H9 (cell line): ENCODE measurements around the gene PPIP5K1. TPM values are rescaled to one million over a fixed set of nuclear protein-coding genes. Genes with fewer than 3 reads are reported as not detected.

Experiments used
- DNase-seq: peaks from one replicate; pipeline ENCODE4 v3.0.0-alpha.2; 2017
- H2AFZ ChIP-seq: one replicate; pipeline ENCODE4 v1.6.1; 2013; ENCODE audit warnings: mild to moderate bottlenecking, low read length, control low read depth, moderate library complexity
- H2AK5ac ChIP-seq: 2 replicates; pipeline ENCODE4 v1.6.1; 2013; ENCODE audit warnings: low read length, control low read depth, mixed read lengths; ENCODE audit not compliant: insufficient read length
- H2BK120ac ChIP-seq: one replicate; pipeline ENCODE4 v1.6.1; 2013; ENCODE audit warnings: low read depth, mild to moderate bottlenecking, low read length, control low read depth, inconsistent platforms; ENCODE audit not compliant: poor library complexity, severe bottlenecking
- H2BK12ac ChIP-seq: 2 replicates; pipeline ENCODE4 v1.6.1; 2013; ENCODE audit warnings: low read length, control low read depth, mixed read lengths, low read depth; ENCODE audit not compliant: insufficient read length
- H2BK15ac ChIP-seq: 2 replicates; pipeline ENCODE4 v1.6.1; 2013; ENCODE audit warnings: low read depth, low read length, control low read depth
- H2BK20ac ChIP-seq: one replicate; pipeline ENCODE4 v1.6.1; 2013; ENCODE audit warnings: low read depth, mild to moderate bottlenecking, low read length, control low read depth, inconsistent platforms; ENCODE audit not compliant: poor library complexity, severe bottlenecking
- H2BK5ac ChIP-seq: 2 replicates; pipeline ENCODE4 v1.6.1; 2013; ENCODE audit warnings: low read length, control low read depth, mixed read lengths; ENCODE audit not compliant: insufficient read length
- H3K14ac ChIP-seq: 2 replicates; pipeline ENCODE4 v1.6.1; 2013; ENCODE audit warnings: low read length, control low read depth; ENCODE audit not compliant: insufficient read depth
- H3K18ac ChIP-seq: 2 replicates; pipeline ENCODE4 v1.6.1; 2013; ENCODE audit warnings: low read depth, mild to moderate bottlenecking, mixed read lengths, low read length, control low read depth; ENCODE audit not compliant: insufficient read length
- H3K23ac ChIP-seq: 2 replicates; pipeline ENCODE4 v1.6.1; 2013; ENCODE audit warnings: low read length, control low read depth, mixed read lengths, low read depth; ENCODE audit not compliant: insufficient read length
- H3K23me2 ChIP-seq: 2 replicates; pipeline ENCODE4 v1.6.1; 2013; ENCODE audit warnings: low read depth, mild to moderate bottlenecking, mixed read lengths, low read length, control low read depth; ENCODE audit not compliant: insufficient read length, poor library complexity, severe bottlenecking
- H3K27ac ChIP-seq: 2 replicates; pipeline ENCODE4 v1.5.1; 2013; ENCODE audit warnings: low read length, control low read depth, mixed read lengths, low read depth; ENCODE audit not compliant: insufficient read length
- H3K27me3 ChIP-seq: 2 replicates; pipeline ENCODE4 v1.6.1; 2013; ENCODE audit warnings: low read length, control low read depth, inconsistent platforms; ENCODE audit not compliant: insufficient read depth
- H3K4ac ChIP-seq: 2 replicates; pipeline ENCODE4 v1.6.1; 2013; ENCODE audit warnings: low read depth, mild to moderate bottlenecking, control low read depth, inconsistent platforms, low read length, moderate library complexity
- H3K4me1 ChIP-seq: 2 replicates; pipeline ENCODE4 v1.6.1; 2013; ENCODE audit warnings: low read length, control low read depth, inconsistent platforms; ENCODE audit not compliant: insufficient read depth
- H3K4me2 ChIP-seq: 2 replicates; pipeline ENCODE4 v1.6.1; 2013; ENCODE audit warnings: low read length, control low read depth, mixed read lengths; ENCODE audit not compliant: insufficient read length, insufficient read depth
- H3K56ac ChIP-seq: 2 replicates; pipeline ENCODE4 v1.6.1; 2013; ENCODE audit warnings: low read depth, mild to moderate bottlenecking, mixed read lengths, low read length, control low read depth; ENCODE audit not compliant: insufficient read length
- H3K79me1 ChIP-seq: 2 replicates; pipeline ENCODE4 v1.6.1; 2013; ENCODE audit warnings: low read depth, mild to moderate bottlenecking, moderate library complexity, low read length, control low read depth, inconsistent platforms; ENCODE audit not compliant: insufficient read depth, poor library complexity, severe bottlenecking
- H3K79me2 ChIP-seq: 2 replicates; pipeline ENCODE4 v1.6.1; 2013; ENCODE audit warnings: low read length, control low read depth, inconsistent platforms; ENCODE audit not compliant: insufficient read depth
- H3K9ac ChIP-seq: 2 replicates; pipeline ENCODE4 v1.6.1; 2013; ENCODE audit warnings: low read length, control low read depth, mixed read lengths; ENCODE audit not compliant: insufficient read length; ENCODE audit errors: extremely low read depth
- H3K9me3 ChIP-seq: one replicate; pipeline ENCODE4 v1.6.1; 2013; ENCODE audit warnings: low read depth, low read length, inconsistent platforms; ENCODE audit not compliant: control insufficient read depth
- H3T11ph ChIP-seq: one replicate; pipeline ENCODE4 v1.6.1; 2013; ENCODE audit warnings: mild to moderate bottlenecking, low read length, control low read depth, inconsistent platforms
- H4K20me1 ChIP-seq: one replicate; pipeline ENCODE4 v1.6.1; 2013; ENCODE audit not compliant: control insufficient read depth, insufficient read length, insufficient read depth
- H4K5ac ChIP-seq: 2 replicates; pipeline ENCODE4 v1.6.1; 2013; ENCODE audit warnings: low read depth, mild to moderate bottlenecking, mixed read lengths, low read length, control low read depth; ENCODE audit not compliant: insufficient read length
- H4K8ac ChIP-seq: replicated peaks from 2 replicates; pipeline ENCODE4 v1.6.1; 2013; ENCODE audit warnings: low read length, control low read depth, mixed read lengths, low read depth; ENCODE audit not compliant: insufficient read length
- H4K91ac ChIP-seq: 2 replicates; pipeline ENCODE4 v1.6.1; 2013; ENCODE audit warnings: low read depth, mild to moderate bottlenecking, moderate library complexity, mixed read lengths, low read length, control low read depth; ENCODE audit not compliant: insufficient read length
- H3K27ac Mint-ChIP-seq, 3 experiments: 2 replicates in 2 of 3; 3 replicates in 1 of 3; pipeline ENCODE4 v1.8.0; 2020 to 2021; ENCODE audit warnings: mixed read lengths in 3 of 3, mild to moderate bottlenecking in 1 of 3, moderate library complexity in 1 of 3
- H3K27me3 Mint-ChIP-seq: 2 replicates; pipeline ENCODE4 v1.8.0; 2021; ENCODE audit warnings: low read depth, mild to moderate bottlenecking, moderate library complexity, mixed read lengths
- H3K36me3 Mint-ChIP-seq, 3 experiments: 2 replicates in 2 of 3; 3 replicates in 1 of 3; pipeline ENCODE4 v1.8.0; 2020 to 2021; ENCODE audit warnings: low read depth in 3 of 3, mixed read lengths in 3 of 3; ENCODE audit not compliant: insufficient read depth in 1 of 3
- H3K4me1 Mint-ChIP-seq, 2 experiments: 2 replicates each; pipeline ENCODE4 v1.8.0; 2020; ENCODE audit warnings: mixed read lengths in 2 of 2
- H3K4me3 Mint-ChIP-seq, 2 experiments: 2 replicates in 1 of 2; 3 replicates in 1 of 2; pipeline ENCODE4 v1.8.0; 2020 to 2021; ENCODE audit warnings: mild to moderate bottlenecking in 2 of 2, mixed read lengths in 2 of 2, moderate library complexity in 1 of 2
- H3K9me3 Mint-ChIP-seq, 2 experiments: 2 replicates in 1 of 2; 3 replicates in 1 of 2; pipeline ENCODE4 v1.8.0; 2020; ENCODE audit warnings: mild to moderate bottlenecking in 2 of 2, mixed read lengths in 2 of 2, moderate library complexity in 1 of 2
- CTCF ChIP-seq: fragments of 200-600 bp; sonication (generic); conservative IDR thresholded peaks from 3 replicates; pipeline ENCODE4 v1.8.0; 2021; ENCODE audit warnings: antibody characterized with exemption, mild to moderate bottlenecking
- WGBS: extraction: QIAGEN DNeasy Blood & Tissue Kit; methylation state at CpG from one replicate; pipeline ENCODE4 v1.1.7; 2013; ENCODE audit warnings: missing lambda C conversion rate, low lambda C conversion rate, mixed read lengths; ENCODE audit not compliant: insufficient read length; ENCODE audit errors: extremely low coverage; 5-methylcytosine and 5-hydroxymethylcytosine counted together
- total RNA-seq: library from RNA; stranded (reverse); gene quantifications from 2 replicates; pipeline ENCODE4 v1.2.1, GENCODE V29; 2021

Gene PPIP5K1
- total RNA-seq, 1 experiment from 2014 or later = 28.5 TPM

GRCh38 chr15:43499635-43500034, 90.4 kb downstream of the PPIP5K1 start:
- H2BK15ac ChIP-seq = no peak overlapping the region
- no peak overlapping the region for H4K8ac ChIP-seq
- no peaks in the 10 kb centered on the region for H4K20me1 ChIP-seq
- no peak overlapping the region for H4K91ac ChIP-seq
- H3K23me2 ChIP-seq = no peaks in the 10 kb centered on the region
- no peak overlapping the region for H2BK20ac ChIP-seq
- H3K14ac ChIP-seq = no peak overlapping the region
- Mint-ChIP-seq H3K27ac (no peak overlapping the region), H3K9me3 (no peaks in the 10 kb centered on the region), H3K27me3 (no peaks in the 10 kb centered on the region; the same call in 1 of the 2 replicates), H3K4me1 (no peaks in the 10 kb centered on the region), H3K4me3 (no peak overlapping the region), H3K36me3 (no peaks in the 10 kb centered on the region)
- no peak overlapping the region for H2AFZ ChIP-seq
- no peak overlapping the region for H3K18ac ChIP-seq
- no peak overlapping the region for H4K5ac ChIP-seq
- no peak overlapping the region for H3K27ac ChIP-seq
- no peak overlapping the region for H3K4ac ChIP-seq
- no peak overlapping the region for H2BK5ac ChIP-seq
- H2BK120ac ChIP-seq = no peak overlapping the region
- H3K79me2 ChIP-seq = no peaks in the 10 kb centered on the region
- no peak overlapping the region for H2AK5ac ChIP-seq
- no peak for DNase-seq
- TF ChIP-seq CTCF = no peak
- no peak overlapping the region for H3T11ph ChIP-seq
- H3K56ac ChIP-seq = no peak overlapping the region
- WGBS = no CpG with 5 or more reads among the region's 1 CpG
- H3K27me3 ChIP-seq = no peaks in the 10 kb centered on the region
- no peak overlapping the region for H3K23ac ChIP-seq
- H3K4me2 ChIP-seq = no peak overlapping the region
- H3K4me1 ChIP-seq = no peaks in the 10 kb centered on the region
- no peak overlapping the region for H2BK12ac ChIP-seq
- no peaks in the 10 kb centered on the region for H3K79me1 ChIP-seq
- H3K9ac ChIP-seq = no peak overlapping the region
- no peaks in the 10 kb centered on the region for H3K9me3 ChIP-seq
